GM21390 (cell line): ENCODE data around the gene PIGC.
A peak's percentile ranks its signal among the peaks of the same experiment; 100 is the strongest.

ENCODE experiments used
- ATAC-seq: cut with Tn5 transposase; IDR thresholded peaks from one replicate; pipeline ENCODE4 v1.9.1; 2021; ENCODE audit not compliant: unreplicated experiment

The PIGC gene

DNA sequence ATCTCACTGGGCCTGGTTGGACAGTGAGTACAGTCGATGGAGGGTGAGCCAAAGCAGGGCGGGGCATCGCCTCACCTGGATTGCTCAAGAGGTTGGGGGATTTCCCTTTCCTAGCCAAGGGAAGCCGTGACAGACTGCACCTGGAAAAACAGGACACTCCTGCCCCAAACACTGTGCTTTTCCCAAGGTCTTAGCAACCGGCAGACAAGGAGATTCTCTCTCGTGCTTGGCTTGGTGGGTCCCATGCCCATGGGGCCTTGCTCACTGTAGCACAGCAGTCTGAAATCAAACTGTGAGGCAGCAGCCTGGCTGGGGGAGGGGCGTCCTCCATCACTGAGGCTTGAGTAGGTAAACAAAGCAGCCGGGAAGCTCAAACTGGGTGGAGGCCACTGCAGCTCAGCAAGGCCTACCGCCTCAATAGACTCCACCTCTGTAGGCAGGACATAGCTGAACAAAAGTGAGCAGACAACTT lies 12.1 kb downstream of the PIGC start:
- no peak for ATAC-seq

GRCh38 chr1:172431204-172431603 lies 12.7 kb downstream of the PIGC start:
- no peak for ATAC-seq

GRCh38 chr1:172430128-172430454 lies 13.8 kb downstream of the PIGC start:
- ATAC-seq = no peak

GRCh38 chr1:172429331-172430127 lies 14.3 kb downstream of the PIGC start:
- no peak for ATAC-seq

DNA sequence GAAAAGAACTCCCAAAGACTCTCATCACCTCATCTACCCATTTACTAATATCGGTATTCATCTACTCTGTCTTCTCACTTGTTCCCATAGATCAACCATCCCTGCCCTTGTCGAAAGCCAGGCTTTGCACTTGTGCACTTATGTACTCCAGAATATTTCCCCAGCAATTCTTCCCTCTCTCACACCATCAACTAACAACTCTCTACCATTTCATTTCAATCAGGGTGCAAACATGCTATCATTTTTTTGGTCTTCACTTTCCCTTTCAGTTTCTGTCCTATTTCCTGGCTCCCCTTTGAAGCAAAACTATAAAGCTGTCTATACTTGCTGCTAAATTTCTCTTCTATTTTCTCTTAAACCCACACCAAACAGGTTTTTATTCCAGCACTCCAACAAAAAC lies 16.7 kb downstream of the PIGC start:
- ATAC-seq = no peak

GRCh38 chr1:172425339-172425738 lies 18.5 kb downstream of the PIGC start:
- ATAC-seq = no peak

DNA sequence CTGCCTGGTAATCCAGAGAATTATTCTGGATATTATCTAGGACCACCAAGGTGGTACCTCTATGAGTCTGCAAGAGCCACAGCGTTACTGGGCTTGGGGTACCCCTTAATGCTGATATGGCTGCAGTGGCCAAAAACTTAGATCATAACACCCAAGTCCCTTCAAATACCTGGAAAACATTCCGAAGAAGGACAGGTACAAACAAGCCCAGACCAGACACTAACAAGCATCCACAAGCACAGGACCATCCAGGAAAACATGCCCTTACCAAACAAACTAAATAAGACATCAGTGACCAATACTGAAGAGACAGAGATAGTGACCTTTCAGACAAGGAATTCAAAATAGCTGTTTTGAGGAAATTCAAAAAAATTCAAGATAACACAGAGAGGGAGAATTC lies 20.5 kb downstream of the PIGC start:
- no peak for ATAC-seq

DNA sequence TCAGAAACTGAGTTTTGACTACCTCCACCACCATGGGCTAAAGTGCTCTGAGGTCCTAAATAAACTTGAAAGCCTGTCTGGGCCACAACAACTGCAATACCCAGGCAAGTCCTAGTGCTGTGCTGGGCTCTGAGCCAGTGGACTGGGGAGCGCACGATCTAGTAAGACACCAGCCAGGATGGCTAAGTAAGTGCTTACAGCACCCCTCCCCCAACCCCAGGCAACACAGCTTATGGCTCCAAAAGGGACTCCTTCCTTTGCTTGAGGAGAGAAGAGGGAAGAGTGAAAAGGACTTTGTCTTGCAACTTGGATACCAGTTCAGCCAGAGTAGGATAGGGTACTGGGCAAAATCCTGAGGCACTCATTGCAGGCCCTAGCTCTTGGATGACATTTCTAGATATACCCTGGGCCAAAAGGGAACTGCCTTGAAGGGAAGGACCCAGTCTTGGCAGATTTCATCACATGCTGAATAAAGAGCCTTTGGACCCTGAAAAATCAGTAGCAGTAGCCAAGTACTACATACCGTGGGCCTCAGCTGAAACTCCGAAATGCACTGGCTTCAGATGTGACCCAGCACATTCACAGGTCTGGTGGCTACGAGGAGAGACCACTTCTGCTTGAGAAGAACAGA lies 21.8 kb downstream of the PIGC start:
- ATAC-seq = no peak

DNA sequence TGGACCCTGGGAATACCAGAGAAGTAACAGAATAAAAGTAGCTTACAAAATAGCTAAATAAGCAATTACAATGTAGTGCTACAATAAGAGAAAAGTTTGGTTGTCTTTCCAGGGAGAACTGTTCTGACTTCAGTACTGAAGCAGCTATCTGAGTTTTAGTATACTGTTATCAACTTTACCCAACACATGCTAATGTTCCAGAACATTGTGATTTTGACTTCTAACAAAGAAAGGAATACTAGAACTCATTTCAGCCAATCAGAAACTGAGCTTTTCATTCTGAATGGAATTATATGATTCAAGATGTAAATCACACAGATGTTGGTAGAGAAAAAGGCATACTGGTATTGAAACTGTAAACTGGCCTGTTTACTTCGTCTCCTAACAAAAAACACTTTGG lies 23.5 kb downstream of the PIGC start, which contains the start of gene C1orf105:
TSS of gene C1orf105 (plus strand) at position 301 of the 400 bp plus-strand sequence. CDS start 201 bp downstream, outside the sequence.
- no peak for ATAC-seq

DNA sequence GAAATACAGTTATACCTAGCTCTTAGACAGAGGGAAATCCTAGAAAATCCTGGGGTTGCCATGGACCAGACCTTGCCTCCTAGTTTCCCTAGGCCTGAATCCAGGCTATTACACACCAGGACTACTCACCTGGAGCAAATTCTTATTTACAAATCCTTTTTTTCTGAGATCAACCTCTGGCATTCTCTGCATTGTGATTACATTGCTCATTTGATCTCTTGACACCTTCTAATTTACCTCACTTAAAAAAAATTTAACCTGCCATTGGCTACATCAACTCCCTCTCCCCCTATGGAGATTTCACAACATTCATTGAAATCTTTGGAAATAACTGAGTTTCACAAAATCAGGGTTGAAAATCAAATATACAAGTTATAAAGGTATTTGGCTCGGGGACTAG lies 26.3 kb downstream of the PIGC start:
- no peak for ATAC-seq

DNA sequence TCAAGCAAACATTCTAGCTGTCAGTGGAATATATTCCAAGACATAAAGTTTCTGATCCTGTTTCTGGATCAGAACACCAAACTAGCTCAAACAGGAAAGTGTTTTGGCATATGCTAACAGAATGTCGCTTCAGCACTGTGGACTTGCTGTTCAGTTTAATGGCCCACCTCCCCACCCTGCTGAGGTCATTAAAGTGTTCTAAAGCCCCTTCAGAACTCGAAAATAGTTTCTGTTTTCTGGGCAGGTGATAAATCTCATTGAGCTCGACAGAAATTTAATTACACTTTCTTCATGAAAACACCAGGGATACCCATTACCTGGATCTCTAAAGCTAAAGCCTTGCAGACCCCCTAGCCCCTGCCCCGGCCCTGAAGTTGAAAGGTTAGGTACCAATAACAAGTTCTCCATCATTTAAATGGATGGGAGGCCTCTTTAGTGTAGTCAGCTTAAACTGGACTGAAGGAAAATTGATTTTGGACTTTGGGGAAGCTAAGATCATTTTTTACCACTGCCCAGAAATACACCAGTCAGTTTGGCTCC lies 27.3 kb downstream of the PIGC start:
- no peak for ATAC-seq

DNA sequence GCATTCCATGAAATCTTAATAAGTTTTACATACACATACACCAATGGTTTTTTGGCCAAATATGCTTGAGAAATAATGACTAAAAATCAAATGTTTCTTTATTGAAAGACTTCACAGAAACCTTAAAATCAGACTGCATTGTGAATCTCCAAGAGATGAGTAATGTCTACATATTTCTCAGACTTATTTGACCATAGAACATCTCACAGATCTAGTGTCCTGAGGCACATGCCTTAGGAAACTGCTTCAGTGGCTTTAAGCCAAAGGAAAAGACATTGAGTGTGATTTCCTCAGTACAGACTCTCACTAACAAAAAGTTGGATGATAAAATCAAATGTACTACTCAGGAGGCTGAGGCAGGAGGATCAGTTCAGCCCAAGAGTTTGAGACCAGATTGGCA lies 29.5 kb downstream of the PIGC start:
- no peak for ATAC-seq

- peak; percentile 66 for ATAC-seq
Observed at GRCh38 chr1:172411791-172412338, 32.0 kb downstream of the PIGC start.

DNA sequence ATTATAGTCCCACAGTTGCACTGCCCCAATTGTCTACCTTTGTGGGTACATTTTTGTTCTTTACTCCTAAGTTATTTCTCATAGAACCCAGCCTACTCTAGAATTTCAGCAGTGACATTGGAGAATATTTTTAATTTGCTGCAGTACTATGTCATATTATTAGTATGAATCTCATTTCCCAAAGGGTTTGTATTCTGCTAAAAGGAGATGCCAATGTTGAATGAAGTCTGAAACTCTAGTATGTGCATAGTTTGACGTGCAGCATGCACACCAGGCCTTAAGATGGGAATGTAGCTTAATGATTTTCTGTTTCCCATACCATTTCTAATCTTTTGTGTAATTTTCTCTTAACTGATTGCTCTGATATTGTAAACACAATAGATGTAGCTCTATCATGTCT lies 33.8 kb downstream of the PIGC start:
- no peak for ATAC-seq

DNA sequence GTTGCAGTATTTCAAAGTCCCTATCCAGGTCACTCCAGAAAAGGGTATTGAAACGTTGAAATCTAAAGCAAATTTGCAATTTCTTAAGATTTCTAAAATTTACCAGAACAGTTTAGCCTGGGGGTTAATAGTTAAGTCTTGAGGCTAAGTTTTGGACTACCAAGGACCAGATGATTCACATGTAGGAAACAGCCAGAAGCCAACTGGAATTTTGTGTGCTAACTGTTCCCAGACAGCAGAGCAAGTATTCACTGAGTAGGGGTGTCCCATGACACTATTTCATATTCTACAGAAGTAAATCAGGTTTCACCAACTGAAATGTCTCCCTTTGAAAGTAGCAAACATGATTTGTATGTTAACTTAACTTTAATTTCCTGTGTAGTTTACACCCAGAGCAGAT lies 34.9 kb downstream of the PIGC start:
- ATAC-seq = no peak

GRCh38 chr1:172406968-172407367 lies 36.9 kb downstream of the PIGC start:
- ATAC-seq = no peak

GRCh38 chr1:172405912-172406311 lies 38.0 kb downstream of the PIGC start:
- no peak for ATAC-seq

- no peak for ATAC-seq
Observed at GRCh38 chr1:172404121-172404520, 39.7 kb downstream of the PIGC start.

DNA sequence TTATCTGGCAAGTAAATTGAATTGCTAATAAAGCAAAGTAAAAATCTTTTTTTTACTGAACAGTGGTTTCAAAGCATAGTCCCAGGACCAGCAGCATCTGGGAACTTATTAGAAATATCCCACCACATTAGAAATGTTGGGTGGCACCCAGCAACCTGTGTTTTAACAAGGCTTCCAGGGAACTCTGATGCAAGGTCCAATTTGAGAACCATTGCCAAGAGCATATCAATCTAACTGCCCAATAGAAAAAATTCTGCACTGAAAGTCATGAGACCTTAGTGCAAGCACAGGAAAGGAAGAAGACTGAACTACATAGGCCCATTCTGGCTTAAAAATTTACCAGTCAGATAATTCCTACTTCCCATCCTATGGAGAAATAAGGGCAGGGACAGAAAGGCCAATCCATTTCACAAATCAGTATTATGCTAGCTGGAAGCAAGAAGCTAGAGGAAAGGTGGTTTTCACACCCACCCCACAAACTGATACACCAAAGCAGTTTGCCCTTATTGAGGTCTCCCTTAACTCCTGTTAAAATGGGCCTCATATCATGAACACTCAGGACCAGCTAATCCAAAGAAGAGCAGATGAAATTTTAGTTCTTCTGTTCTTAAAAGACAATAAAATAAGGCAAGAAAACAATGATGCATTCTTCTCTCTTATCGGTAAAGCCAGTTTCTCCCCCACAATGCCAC lies 40.8 kb downstream of the PIGC start:
- no peak for ATAC-seq

GRCh38 chr1:172401892-172402291 lies 42.0 kb downstream of the PIGC start:
- ATAC-seq = no peak

GRCh38 chr1:172401477-172401876 lies 42.4 kb downstream of the PIGC start:
- no peak for ATAC-seq
